T-helper 2 cell (primary cell): Measurements from ENCODE around the gene KNTC1.
"Not testable (repeated sequence)": the region's sequence is repeated elsewhere in the genome, so short reads cannot be mapped to it uniquely, and the experiment has no call there.

Experiments
- DNase-seq, 5 experiments: peaks; one replicate each; pipeline versions ENCODE4 v3.0.0 to v3.0.0-alpha.2; 2012 to 2022
- total RNA-seq, 2 donors: gene quantifications; one replicate each; lab custom pipeline; 2026; lab: John Stamatoyannopoulos, UW

The KNTC1 gene, protein sequence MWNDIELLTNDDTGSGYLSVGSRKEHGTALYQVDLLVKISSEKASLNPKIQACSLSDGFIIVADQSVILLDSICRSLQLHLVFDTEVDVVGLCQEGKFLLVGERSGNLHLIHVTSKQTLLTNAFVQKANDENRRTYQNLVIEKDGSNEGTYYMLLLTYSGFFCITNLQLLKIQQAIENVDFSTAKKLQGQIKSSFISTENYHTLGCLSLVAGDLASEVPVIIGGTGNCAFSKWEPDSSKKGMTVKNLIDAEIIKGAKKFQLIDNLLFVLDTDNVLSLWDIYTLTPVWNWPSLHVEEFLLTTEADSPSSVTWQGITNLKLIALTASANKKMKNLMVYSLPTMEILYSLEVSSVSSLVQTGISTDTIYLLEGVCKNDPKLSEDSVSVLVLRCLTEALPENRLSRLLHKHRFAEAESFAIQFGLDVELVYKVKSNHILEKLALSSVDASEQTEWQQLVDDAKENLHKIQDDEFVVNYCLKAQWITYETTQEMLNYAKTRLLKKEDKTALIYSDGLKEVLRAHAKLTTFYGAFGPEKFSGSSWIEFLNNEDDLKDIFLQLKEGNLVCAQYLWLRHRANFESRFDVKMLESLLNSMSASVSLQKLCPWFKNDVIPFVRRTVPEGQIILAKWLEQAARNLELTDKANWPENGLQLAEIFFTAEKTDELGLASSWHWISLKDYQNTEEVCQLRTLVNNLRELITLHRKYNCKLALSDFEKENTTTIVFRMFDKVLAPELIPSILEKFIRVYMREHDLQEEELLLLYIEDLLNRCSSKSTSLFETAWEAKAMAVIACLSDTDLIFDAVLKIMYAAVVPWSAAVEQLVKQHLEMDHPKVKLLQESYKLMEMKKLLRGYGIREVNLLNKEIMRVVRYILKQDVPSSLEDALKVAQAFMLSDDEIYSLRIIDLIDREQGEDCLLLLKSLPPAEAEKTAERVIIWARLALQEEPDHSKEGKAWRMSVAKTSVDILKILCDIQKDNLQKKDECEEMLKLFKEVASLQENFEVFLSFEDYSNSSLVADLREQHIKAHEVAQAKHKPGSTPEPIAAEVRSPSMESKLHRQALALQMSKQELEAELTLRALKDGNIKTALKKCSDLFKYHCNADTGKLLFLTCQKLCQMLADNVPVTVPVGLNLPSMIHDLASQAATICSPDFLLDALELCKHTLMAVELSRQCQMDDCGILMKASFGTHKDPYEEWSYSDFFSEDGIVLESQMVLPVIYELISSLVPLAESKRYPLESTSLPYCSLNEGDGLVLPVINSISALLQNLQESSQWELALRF (N-terminal part only)
- 77.5 to 80.1 reads per million in 2 donors for total RNA-seq

DNA sequence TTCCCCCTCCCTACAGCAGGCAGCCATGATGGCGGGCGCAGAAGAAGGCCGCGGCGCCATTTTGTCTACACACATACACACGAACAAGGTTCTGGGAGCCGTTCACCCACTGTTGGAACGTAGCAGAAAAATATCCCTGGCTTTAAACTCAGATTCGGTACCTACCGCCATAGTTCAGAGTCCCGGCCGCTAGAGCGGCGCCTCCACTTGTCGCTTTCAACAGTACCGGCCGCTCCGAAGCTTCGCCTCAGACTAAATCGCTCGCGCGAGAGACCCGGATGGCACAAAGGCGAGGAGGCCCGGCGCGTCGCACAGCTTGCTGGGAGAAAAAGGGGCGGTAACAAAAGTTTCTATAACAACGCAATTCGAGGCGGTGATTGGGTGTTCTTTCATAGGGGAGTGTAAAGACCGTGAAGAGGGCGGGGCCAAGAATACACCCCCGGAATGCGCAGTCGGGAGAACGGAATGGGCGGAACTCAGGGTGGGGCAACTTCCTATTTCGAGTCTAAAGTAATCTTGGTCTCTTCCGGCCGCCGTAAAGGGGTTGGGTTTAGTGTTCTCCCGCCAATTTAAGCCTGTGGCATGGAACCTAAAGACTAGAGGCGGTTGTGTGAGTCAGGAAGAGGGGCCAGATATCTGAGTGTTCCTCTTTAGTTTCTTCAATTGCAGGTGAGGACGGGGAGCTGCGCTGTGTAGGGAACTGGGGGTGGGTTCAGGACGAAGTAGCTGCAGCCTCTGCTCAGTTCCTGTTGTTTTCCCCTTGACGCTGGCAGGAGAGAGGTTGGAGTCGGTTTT, at the start of gene KNTC1, which contains the start of gene RSRC2:
TSS of gene KNTC1 (plus strand) at position 567 of the 795 bp plus-strand sequence. CDS start 2,815 bp downstream, outside the sequence.
TSS of gene RSRC2 (minus strand) at position 254 of the 795 bp plus-strand sequence. CDS start at position 171, 83 bp downstream.
- DNase-seq, result peak; percentile 82 to 100 (median 96)

DNA sequence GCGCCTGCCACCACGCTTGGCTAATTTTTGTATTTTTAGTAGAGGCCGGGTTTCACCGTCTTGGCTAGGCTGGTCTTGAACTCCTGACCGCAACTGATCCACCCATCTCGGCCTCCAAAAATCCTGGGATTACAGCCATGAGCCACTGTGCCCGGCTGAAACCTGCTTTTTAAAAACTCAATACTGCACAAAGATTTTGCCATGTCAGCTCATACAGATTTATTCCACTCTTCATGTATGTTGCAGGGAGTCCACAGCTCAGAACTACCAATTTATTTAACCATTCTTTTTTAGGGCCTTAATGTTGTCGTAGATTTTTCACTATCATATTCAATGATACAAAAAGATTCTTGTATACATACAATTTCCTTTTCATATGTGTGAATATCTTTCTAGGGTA, 46.3 kb upstream of the KNTC1 start:
- DNase-seq, result no peak

DNA sequence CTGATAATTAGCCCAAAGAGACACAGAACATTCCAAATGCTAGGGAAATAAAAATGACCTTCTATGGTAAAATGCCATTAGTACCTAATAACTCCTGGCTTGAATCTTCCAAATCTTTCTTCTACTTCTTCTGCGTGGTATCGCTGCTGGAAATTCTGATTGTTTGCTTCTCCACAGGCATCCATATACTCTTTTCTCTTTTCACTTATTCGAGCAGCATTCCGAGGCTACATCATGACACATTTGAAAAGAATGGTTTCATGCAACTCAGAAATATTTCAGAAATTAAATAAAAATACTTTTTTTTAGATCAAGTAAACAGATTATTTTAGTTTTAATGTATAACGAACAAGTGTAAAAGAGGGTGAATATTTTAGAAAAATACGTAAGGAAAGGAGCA, 45.2 kb upstream of the KNTC1 start:
- no peak for DNase-seq

DNA sequence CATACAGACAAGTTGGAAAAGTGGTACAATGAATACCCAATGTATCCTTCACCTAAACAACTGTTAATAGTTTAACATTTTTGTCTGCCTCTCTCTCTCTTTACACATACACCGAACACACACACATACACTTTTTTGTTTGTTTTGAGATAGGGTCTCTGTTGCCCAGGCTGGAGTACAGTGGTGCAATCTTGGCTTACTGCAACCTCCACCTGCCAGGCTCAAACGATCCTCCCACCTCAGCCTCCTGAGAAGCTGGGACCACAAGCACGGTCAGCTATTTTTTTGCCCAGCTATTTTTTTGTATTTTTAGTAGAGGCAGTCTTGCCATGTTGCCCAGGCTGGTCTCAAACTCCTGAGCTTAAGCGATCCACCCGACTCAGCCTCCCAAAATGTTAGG, 43.1 kb upstream of the KNTC1 start:
- DNase-seq, result no peak

DNA sequence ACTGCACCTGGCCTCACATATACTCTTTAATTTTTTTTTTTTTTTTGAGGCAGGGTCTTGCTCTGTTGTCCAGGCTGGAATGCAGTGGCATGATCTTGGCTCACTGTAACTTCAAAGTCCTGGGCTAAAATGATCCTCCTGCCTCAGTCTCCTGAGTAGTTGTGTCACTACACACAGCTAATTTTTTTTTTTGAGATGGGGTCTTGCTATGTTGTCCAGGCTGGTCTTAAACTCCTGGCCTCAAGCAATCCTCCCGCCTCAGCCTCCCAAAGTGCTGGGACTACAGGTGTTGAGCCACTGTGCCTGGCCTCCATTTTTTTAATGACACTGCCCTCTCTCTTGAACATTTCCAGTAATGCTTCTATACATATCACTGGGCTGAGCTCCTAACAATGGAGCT, 42.7 kb upstream of the KNTC1 start:
- not testable (repeated sequence) for DNase-seq

DNA sequence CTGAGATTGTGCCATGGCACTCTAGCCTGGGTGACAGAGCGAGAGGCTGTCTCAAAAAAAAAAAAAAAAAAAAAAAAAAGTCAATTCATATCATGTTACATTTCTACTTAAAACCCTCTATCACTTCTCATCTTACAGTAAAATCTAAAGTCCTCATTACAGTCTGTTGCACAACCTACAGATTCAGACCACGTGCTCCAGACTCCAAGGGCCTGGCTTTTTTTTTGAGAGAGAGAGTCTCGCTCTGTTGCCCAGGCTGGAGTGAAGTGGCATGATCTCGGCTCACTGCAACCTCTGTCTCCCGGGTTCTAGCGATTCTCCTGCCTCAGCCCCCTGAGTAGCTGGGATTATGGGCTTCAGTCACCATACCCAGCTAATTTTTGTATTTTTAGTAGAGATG, 40.7 kb upstream of the KNTC1 start:
- DNase-seq, result peak in 1 of 5 experiments; percentile 63

DNA sequence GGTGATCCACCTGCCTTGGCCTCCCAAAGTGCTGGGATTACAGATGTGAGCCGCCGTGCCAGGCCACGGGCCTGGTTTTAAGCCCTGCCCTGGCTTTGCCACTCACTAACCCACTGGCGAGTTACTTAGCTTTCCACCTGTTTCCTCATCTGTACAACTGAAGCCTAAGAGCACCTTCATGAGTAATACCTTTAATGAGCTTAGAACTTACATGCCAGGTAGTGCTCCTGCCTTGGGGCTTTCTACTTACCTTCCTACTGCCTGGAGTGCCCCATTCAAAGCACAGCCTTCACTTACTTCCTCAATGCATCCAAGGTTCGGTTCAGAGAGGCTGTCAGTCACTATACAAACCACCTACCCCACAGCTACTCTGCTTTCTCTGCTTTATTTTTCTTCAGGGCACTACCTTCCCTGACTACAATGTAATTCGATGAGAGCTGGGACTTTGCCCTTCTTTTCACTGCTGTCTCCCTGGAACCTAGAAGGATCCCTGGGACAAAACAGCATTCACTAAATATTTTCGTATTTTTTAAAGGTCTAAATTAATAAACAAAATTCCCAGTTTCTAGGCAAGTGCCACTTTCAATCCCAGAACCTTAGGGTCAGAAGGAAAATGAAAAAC, 40.1 kb upstream of the KNTC1 start:
- no peak for DNase-seq

DNA sequence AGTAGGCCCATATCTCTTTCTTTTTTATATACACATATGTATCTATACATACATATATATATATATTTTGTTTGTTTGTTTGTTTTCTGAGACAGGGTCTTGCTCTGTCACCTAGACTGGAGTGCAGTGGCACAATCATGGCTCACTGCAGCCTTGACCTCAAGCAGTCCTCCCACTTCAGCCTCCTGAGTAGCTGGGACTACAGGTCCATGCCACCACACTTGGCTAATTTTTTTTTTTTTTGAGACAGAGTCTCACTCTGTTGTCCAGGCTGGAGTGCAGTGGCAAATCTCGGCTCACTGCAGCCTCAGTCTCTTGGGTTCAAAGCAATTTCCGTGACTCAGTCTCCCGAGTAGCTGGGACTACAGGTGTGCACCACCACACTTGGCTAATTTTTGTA, 39.2 kb upstream of the KNTC1 start:
- DNase-seq, result not testable (repeated sequence)

DNA sequence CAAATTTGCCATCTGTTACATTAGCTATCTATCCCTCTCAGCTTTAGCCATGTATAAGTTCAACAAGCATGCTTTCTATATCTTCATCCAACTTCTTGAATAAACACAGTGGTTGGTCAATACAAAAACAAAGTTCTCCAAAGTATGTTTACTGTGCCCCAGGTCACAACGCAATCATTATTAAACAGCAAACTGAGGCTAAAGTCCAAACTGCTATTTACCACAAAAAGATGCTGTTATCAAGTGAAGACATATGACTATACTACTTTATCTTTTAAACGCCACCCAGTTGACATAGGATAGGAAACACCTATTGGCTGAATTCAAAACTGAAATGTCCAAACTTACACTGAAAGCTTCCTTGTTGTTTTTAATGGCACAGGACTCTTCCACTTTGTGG, 38.0 kb upstream of the KNTC1 start:
- no peak for DNase-seq

DNA sequence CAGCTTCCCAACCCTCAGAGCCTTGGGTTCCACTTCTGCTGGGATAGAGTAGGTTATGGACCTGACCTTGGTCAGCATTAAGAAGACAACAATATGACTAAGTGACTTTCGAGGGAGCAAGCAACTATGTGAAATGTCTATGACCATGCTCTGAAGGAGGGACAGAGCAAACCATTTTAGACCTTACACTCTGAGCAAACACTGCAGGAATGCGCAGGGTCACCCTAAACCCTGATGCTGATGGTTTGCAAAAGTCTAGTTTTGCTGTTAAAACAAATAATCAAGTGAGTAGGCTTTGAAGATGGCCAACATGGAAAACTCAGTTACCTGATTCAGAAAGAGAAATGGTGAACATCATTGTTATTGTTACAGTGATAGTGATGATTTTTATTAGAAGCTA, 35.1 kb upstream of the KNTC1 start:
- DNase-seq, result no peak

DNA sequence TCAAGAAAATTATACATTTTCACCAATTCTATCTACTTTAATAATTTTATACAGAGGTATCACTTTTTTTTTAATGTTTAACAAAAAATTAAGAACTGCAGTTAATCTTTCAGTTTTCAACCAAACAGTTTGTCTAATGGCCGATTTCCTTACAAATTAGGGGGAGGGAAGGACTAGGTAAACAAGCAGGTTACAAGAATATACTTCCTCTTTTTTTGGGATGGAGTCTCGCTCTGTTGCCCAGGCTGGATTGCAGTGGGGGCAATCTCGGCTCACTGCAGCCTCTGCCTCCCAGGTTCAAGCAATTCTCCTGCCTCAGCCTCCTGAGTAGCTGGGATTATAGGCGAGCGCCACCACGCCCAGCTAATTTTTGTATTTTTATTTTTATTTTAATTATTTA, 33.8 kb upstream of the KNTC1 start:
- not testable (repeated sequence) for DNase-seq

DNA sequence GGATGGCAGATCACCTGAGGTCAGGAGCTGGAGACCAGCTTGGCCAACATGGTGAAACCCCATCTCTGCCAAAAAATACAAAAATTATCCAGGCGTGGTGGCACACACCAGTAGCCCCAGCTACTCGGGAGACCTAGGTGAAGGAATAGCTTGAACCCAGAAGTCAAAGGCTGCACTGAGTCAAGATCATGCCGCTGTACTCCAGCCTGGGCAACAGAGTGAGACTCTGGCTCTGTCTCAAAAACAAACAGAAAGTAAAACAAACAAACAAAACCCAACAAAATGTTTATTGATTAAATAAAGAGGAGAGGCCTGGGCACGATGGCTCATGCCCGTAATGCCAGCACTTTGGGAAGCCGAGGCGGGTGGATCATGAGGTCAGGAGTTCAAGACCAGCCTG, 31.8 kb upstream of the KNTC1 start:
- DNase-seq, result no peak

DNA sequence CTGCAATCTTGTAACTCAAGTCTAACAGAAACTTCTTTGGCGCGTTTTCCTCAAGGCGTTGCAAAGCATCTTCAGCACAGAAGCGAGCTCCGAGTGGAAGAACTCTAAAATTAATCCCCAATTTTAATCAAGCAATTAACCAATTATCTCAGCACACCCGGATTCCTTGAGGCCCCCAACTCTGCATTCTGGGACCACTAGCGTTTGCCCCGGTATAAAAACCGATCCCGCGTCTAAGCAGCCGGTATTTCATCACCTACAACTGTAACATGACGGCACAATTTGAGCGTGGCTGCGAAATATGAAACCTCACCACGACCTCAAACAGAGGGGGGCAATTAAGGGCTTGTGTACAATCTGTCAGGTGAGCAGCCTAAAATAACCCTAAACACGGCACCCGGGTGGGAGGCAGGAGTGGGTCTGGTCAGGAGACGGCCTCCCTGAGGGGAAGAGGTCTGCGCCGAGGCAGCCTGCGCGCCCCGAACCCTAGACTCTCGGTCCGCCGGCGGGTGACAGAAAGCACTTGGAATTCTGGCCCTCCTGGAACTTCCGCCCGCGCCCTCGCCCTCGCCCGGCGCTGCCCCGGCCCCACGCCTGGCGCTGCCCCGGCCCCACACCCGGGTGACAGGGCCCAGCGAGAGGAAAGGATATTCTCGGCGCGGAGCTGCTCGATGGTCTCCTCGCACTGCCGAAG, 26.9 kb upstream of the KNTC1 start:
- peak in 4 of 5 experiments; percentile 17 to 79 (median 32) for DNase-seq

DNA sequence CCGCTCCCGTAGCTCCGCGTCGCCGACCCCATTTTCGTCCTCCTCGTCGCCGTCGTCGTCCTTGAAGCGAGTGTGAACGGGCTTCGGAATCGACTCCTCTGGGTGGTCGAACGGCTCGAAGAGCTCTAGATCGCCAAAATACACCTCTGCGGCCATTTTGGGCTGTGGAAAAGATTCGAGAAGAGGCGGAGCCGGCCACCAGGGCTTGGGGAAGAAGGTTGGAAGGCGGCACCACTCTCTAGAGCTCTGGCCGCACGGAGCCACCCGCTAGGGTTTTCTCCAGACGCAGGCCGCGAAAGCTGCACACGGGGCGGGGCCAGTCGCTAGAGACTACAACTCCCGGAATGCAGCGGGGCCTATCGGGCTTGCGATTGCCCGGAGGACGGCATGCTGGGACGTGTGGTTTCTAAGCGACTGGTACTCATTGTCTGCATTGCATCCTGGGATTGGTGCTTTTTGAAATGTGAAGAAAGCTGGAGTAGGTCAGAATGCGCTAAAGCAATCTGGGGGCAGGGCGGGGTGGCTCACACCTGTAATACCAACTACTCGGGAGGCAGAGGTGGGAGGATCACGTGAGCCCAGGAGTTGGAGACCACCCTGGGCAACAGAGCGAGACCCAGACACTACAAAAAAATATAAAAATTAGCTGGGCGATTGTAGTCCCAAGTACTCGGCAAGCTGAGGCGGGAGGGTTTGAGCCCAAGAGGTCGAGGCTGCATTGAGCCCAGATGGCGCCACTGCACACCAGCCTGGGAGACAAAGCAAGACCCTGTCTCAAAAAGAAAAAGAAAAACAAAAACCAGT, 26.2 kb upstream of the KNTC1 start, which contains the start of gene ZCCHC8:
TSS of gene ZCCHC8 (minus strand) at position 248 of the 804 bp plus-strand sequence. CDS start at position 156, 92 bp downstream.
- peak; percentile 90 to 99 (median 95) for DNase-seq

DNA sequence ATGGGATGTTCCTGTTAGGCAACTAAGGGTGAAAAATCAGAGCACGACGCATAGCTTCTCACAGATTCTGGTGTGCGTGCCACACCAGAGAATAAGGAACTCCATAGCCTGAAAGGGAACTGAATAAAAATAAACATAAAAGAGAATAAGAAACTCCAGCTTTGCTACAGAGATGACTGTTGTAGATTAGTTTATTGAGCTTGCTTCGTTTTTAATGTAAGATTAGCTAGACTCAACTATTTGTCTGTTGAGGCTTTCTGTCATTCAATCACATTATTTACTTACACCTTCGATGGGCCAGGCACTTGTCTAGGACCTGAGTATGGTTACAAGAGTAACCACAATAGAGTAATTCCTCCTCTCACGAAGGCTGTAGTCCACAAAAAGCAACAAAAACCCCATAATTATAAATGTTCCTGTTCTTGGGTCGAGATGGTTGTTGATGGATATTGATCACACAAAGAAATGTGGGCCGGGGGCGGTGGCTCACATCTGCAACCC, 25.5 kb upstream of the KNTC1 start:
- peak in 1 of 5 experiments; percentile 48 for DNase-seq

DNA sequence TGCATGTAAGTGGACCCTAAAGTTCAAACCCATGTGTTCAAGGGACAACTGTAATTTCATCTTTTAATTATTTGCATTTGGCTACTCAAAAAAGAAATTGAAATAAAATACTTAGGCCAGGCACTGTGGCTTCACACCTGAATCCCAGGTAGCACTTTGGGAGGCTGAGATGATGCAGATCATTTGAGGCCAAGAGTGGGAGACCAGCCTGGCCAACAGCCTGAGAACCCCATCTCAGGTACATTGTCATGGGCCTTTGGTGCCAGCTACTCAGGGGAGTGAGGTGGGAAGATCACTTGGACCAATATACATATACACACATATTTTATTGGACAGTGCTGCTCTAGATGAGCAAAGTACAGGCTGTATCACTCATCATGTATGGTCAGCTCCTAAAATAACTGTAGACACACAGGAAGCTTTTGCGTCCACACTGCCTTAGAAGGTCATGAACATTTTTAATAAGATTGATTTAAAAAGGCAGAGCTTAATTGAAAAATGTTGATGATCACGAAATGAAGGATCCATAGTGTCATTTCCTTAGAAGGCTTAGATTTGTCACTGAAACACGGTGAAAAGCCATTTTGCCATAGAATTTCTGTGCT, 23.8 kb upstream of the KNTC1 start:
- DNase-seq, result no peak

DNA sequence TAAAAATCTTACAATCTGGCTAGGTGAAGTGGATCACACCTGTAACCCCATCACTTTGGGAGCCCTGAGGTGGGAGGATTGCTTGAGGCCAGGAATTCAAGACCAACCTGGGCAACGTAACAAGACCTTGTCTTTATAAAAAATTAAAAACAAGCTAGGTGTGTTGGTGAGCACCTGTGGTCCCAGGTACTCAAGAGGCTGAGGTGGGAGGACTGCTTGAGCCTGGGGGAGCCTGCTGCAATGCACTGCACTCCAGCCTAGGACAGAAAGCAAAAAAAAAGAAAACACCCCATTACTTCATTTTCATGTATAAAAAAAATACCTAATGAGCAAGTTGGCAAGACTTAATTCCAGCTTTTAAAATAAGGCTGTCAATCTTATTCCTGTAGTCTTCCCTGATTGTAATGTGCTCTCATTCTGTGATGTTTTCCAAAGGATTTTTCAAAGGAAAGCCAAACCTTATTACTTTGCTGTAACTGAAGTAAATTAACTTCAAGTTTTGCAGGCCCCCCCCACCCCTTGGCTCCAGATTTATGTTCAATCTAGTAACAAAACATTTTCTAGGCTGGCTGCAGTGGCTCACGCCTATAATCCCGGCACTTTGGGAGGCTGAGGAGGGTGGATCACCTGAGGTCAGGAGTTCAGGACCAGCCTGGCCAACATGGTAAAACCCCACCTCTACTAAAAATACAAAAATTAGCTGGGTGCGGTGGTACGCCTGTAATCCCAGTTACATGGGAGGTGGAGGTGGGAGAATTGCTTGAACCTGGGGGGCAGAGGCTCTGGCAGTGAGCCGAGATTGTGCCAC, 23.1 kb upstream of the KNTC1 start:
- DNase-seq, result no peak
